ENCODE measurements around the gene OR52A1.
"Not testable (repeated sequence)": the region's sequence is repeated elsewhere in the genome, so short reads cannot be mapped to it uniquely, and the experiment has no call there.

Gene OR52A1

GRCh38 chr11:5154657-5155056, at the start of gene OR52A1:
TSS of gene OR52A1 (minus strand) at chr11:5154757. CDS start at chr11:5152369, 2,388 bp downstream.
- DNase-seq = no peak

GRCh38 chr11:5203366-5203765, 48.8 kb upstream of the OR52A1 start:
- no peak for DNase-seq

- DNase-seq = no peak
These were observed 46.0 kb upstream of the OR52A1 start, which contains the start of gene OR51V1 for GRCh38 chr11:5200582-5200981. TSS of gene OR51V1 (minus strand) at chr11:5200682. CDS start at chr11:5200682, 0 bp downstream.

- DNase-seq = no peak
These were observed 43.7 kb upstream of the OR52A1 start for GRCh38 chr11:5198285-5198684.

GRCh38 chr11:5197536-5197935, 43.0 kb upstream of the OR52A1 start:
- DNase-seq = no peak

- DNase-seq = no peak
These were observed 42.2 kb upstream of the OR52A1 start for GRCh38 chr11:5196731-5197130.

- no peak for DNase-seq
These were observed 41.5 kb upstream of the OR52A1 start for GRCh38 chr11:5196067-5196466.

- no peak for DNase-seq
These were observed 38.2 kb upstream of the OR52A1 start for GRCh38 chr11:5192738-5193137.

- no peak for DNase-seq
These were observed 33.6 kb upstream of the OR52A1 start for GRCh38 chr11:5188201-5188600.

GRCh38 chr11:5178046-5178837, 23.7 kb upstream of the OR52A1 start:
- DNase-seq = no peak

GRCh38 chr11:5174934-5175333, 20.4 kb upstream of the OR52A1 start:
- no peak for DNase-seq

GRCh38 chr11:5171856-5172255, 17.3 kb upstream of the OR52A1 start:
- DNase-seq = no peak

- DNase-seq = not testable (repeated sequence)
These were observed 11.3 kb upstream of the OR52A1 start for GRCh38 chr11:5165898-5166297.

- DNase-seq = not testable (repeated sequence)
These were observed 10.2 kb upstream of the OR52A1 start for GRCh38 chr11:5164807-5165206.

GRCh38 chr11:5161045-5161444, 6.5 kb upstream of the OR52A1 start:
- not testable (repeated sequence) for DNase-seq

- not testable (repeated sequence) for DNase-seq
These were observed 5.7 kb upstream of the OR52A1 start for GRCh38 chr11:5160217-5160616.

- no peak for DNase-seq
These were observed 5.2 kb upstream of the OR52A1 start for GRCh38 chr11:5159806-5160205.

- no peak for DNase-seq
These were observed 754 bp downstream of the OR52A1 start for GRCh38 chr11:5153574-5154431.

- DNase-seq = no peak
These were observed 2.8 kb downstream of the OR52A1 start for GRCh38 chr11:5151713-5152153.

GRCh38 chr11:5144206-5144605, 10.4 kb downstream of the OR52A1 start:
- not testable (repeated sequence) for DNase-seq

GRCh38 chr11:5137996-5138395, 16.6 kb downstream of the OR52A1 start, which contains the start of gene OR52A5:
TSS of gene OR52A5 (minus strand) at chr11:5138356. CDS start at chr11:5132642, 5,714 bp downstream.
- no peak for DNase-seq

- DNase-seq = no peak
These were observed 17.5 kb downstream of the OR52A1 start for GRCh38 chr11:5137014-5137413.

- no peak for DNase-seq
These were observed 18.3 kb downstream of the OR52A1 start for GRCh38 chr11:5136261-5136660.
